ENCODE results near the gene MOXD1. TPM values are rescaled to one million over a fixed set of nuclear protein-coding genes. Genes with fewer than 3 reads are reported as not detected.
"Not testable (repeated sequence)": the region's sequence is repeated elsewhere in the genome, so short reads cannot be mapped to it uniquely, and the experiment has no call there.

The MOXD1 gene
- total RNA-seq, 1 experiment from 2014 or later = 1.5 TPM

GRCh38 chr6:132300323-132300949 is 100.8 kb downstream of the MOXD1 start:
- no peak overlapping the region for H3K4me3 ChIP-seq
- H3K27me3 ChIP-seq = no peaks in the 10 kb centered on the region
- peak; percentile 35 to 71 for DNase-seq
- H3K4me1 ChIP-seq = no peaks in the 10 kb centered on the region
- no peak overlapping the region for H3K27ac ChIP-seq
- peaks cover 4% of the 10 kb centered on the region; the same call in 1 of the 2 replicates for H3K9me3 ChIP-seq (replicated peaks)
- no peaks in the 10 kb centered on the region for H3K36me3 ChIP-seq

- Histone ChIP-seq H3K9me3 (replicated peaks) (peaks cover 4% of the 10 kb centered on the region; the same call in 1 of the 2 replicates), H3K27me3 (no peaks in the 10 kb centered on the region)
- DNase-seq = peak; percentile 32 to 65
These were observed 102.8 kb downstream of the MOXD1 start for GRCh38 chr6:132298344-132298949.

GRCh38 chr6:132289756-132290155 is 111.5 kb downstream of the MOXD1 start:
- Histone ChIP-seq H3K9me3 (replicated peaks) (no peaks in the 10 kb centered on the region), H3K27ac (no peak overlapping the region), H3K27me3 (no peaks in the 10 kb centered on the region), H3K4me1 (no peaks in the 10 kb centered on the region), H3K36me3 (no peaks in the 10 kb centered on the region), H3K4me3 (no peak overlapping the region)
- no peak for DNase-seq

More at GRCh38 chr6:132298344-132298949, 102.8 kb downstream of the MOXD1 start:
- Histone ChIP-seq H3K4me1 (no peaks in the 10 kb centered on the region), H3K4me3 (no peak overlapping the region), H3K27ac (no peak overlapping the region), H3K36me3 (no peaks in the 10 kb centered on the region)

- Histone ChIP-seq H3K4me3 (no peak overlapping the region), H3K27me3 (no peaks in the 10 kb centered on the region), H3K9me3 (replicated peaks) (no peaks in the 10 kb centered on the region), H3K36me3 (no peaks in the 10 kb centered on the region), H3K4me1 (no peaks in the 10 kb centered on the region), H3K27ac (no peak overlapping the region)
- no peak for DNase-seq
These were observed 114.2 kb downstream of the MOXD1 start for GRCh38 chr6:132287101-132287500.

- DNase-seq = no peak
- H3K4me1 ChIP-seq = no peaks in the 10 kb centered on the region
These were observed 114.8 kb downstream of the MOXD1 start for GRCh38 chr6:132286298-132287019.

GRCh38 chr6:132285004-132285780 is 116.1 kb downstream of the MOXD1 start:
- no peaks in the 10 kb centered on the region for H3K36me3 ChIP-seq
- DNase-seq = no peak
- no peak overlapping the region for H3K27ac ChIP-seq
- H3K4me1 ChIP-seq = no peaks in the 10 kb centered on the region
- no peaks in the 10 kb centered on the region for H3K27me3 ChIP-seq
- H3K9me3 ChIP-seq (replicated peaks) = no peaks in the 10 kb centered on the region
- no peak overlapping the region for H3K4me3 ChIP-seq

More at GRCh38 chr6:132286298-132287019, 114.8 kb downstream of the MOXD1 start:
- H3K27me3 ChIP-seq = no peaks in the 10 kb centered on the region
- H3K27ac ChIP-seq = no peak overlapping the region
- no peak overlapping the region for H3K4me3 ChIP-seq
- H3K36me3 ChIP-seq = no peaks in the 10 kb centered on the region
- H3K9me3 ChIP-seq (replicated peaks) = no peaks in the 10 kb centered on the region

GRCh38 chr6:132282696-132283095 is 118.6 kb downstream of the MOXD1 start:
- Histone ChIP-seq H3K9me3 (replicated peaks) (no peaks in the 10 kb centered on the region), H3K4me3 (no peak overlapping the region), H3K36me3 (no peaks in the 10 kb centered on the region), H3K27me3 (no peaks in the 10 kb centered on the region), H3K27ac (no peak overlapping the region), H3K4me1 (no peaks in the 10 kb centered on the region)
- no peak for DNase-seq

GRCh38 chr6:132280436-132280835 is 120.8 kb downstream of the MOXD1 start:
- H3K9me3 ChIP-seq (replicated peaks) = no peaks in the 10 kb centered on the region
- H3K27ac ChIP-seq = no peak overlapping the region
- DNase-seq = peak in 1 of 2 experiments; percentile 9
- no peaks in the 10 kb centered on the region for H3K27me3 ChIP-seq
- H3K4me1 ChIP-seq = no peaks in the 10 kb centered on the region
- no peaks in the 10 kb centered on the region for H3K36me3 ChIP-seq
- H3K4me3 ChIP-seq = no peak overlapping the region

- Histone ChIP-seq H3K4me1 (no peaks in the 10 kb centered on the region), H3K4me3 (peak overlapping the region; percentile 51), H3K36me3 (no peaks in the 10 kb centered on the region), H3K9me3 (replicated peaks) (no peaks in the 10 kb centered on the region), H3K27ac (no peak overlapping the region; the same call in 1 of the 2 replicates), H3K27me3 (no peaks in the 10 kb centered on the region)
- peak; percentile 62 to 87 for DNase-seq
These were observed 121.6 kb downstream of the MOXD1 start for GRCh38 chr6:132279592-132280139.

GRCh38 chr6:132275066-132275970 is 126.0 kb downstream of the MOXD1 start:
- DNase-seq = no peak
- H3K36me3 ChIP-seq = no peaks in the 10 kb centered on the region

GRCh38 chr6:132272776-132273175 is 128.5 kb downstream of the MOXD1 start:
- Histone ChIP-seq H3K36me3 (no peaks in the 10 kb centered on the region), H3K27me3 (no peaks in the 10 kb centered on the region), H3K4me3 (no peak overlapping the region), H3K9me3 (replicated peaks) (no peaks in the 10 kb centered on the region), H3K27ac (no peak overlapping the region), H3K4me1 (no peaks in the 10 kb centered on the region)
- no peak for DNase-seq

More at GRCh38 chr6:132275066-132275970, 126.0 kb downstream of the MOXD1 start:
- Histone ChIP-seq H3K4me1 (no peaks in the 10 kb centered on the region), H3K27ac (no peak overlapping the region), H3K9me3 (replicated peaks) (no peaks in the 10 kb centered on the region), H3K27me3 (no peaks in the 10 kb centered on the region), H3K4me3 (no peak overlapping the region)

GRCh38 chr6:132270726-132271402 is 130.4 kb downstream of the MOXD1 start:
- Histone ChIP-seq H3K4me3 (no peak overlapping the region), H3K4me1 (no peaks in the 10 kb centered on the region), H3K27me3 (no peaks in the 10 kb centered on the region), H3K27ac (no peak overlapping the region), H3K36me3 (no peaks in the 10 kb centered on the region), H3K9me3 (replicated peaks) (no peaks in the 10 kb centered on the region)
- DNase-seq = no peak

GRCh38 chr6:132268666-132269065 is 132.6 kb downstream of the MOXD1 start:
- H3K27ac ChIP-seq; H3K36me3 ChIP-seq; H3K4me3 ChIP-seq; DNase-seq; H3K27me3 ChIP-seq; H3K4me1 ChIP-seq; H3K9me3 ChIP-seq (replicated peaks): not testable (repeated sequence)

Measured in SJCRH30 (cell line).